Measurements from ENCODE around the gene ELOVL7. TPM values are rescaled to one million over a fixed set of nuclear protein-coding genes. Genes with fewer than 3 reads are reported as not detected.
"Not testable (repeated sequence)": the region's sequence is repeated elsewhere in the genome, so short reads cannot be mapped to it uniquely, and the experiment has no call there.

Gene ELOVL7
- total and polyA plus RNA-seq, 9 donors: 0.13 to 5.9 (median 0.60) TPM

- intact Hi-C loops (cut with DNase I): no loop called here
- no peaks in the 10 kb centered on the region for H3K9me3 ChIP-seq
- H3K4me1 ChIP-seq (ENCODE audit: insufficient read depth): no peaks in the 10 kb centered on the region
- WGBS, 3 donors: 76 to 82% (median 78%) methylated on average over 1 of the region's 1 CpG
- H3K4me3 ChIP-seq: no peak overlapping the region
- H3K27ac ChIP-seq: no peak overlapping the region
- DNase-seq: no peak
- TF ChIP-seq POLR2A (IDR thresholded peaks at IDR 0.05): no peak
- H3K36me3 ChIP-seq: no peaks in the 10 kb centered on the region
- no peaks in the 10 kb centered on the region for H3K27me3 ChIP-seq
Observed at GRCh38 chr5:60727033-60727679, 116.9 kb downstream of the ELOVL7 start.

DNA sequence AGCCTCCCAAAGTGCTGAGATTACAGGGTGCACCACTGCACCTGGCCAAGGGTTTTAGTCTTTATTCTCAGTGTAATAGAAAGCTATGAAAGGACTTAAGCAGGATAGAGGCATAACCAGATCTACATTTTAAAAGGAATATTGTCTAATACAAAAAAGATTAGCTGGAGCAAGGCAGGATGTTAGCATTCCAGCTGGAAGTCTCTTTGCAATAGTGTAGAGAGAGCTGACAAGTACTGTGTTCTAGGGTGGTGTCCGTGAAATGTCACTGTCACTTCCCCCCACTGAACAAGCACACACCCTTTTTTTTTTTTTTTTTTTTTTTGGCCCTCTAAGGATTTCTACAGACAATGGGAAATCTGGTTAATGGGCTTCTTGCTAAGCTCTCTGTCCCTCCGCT is 119.9 kb downstream of the ELOVL7 start:
- no peaks in the 10 kb centered on the region for H3K27me3 ChIP-seq
- no peaks in the 10 kb centered on the region for H3K9me3 ChIP-seq
- no peak overlapping the region for H3K4me3 ChIP-seq
- TF ChIP-seq EP300 (IDR thresholded peaks at IDR 0.05) (no peak), POLR2A (IDR thresholded peaks at IDR 0.05) (no peak)
- TF ChIP-seq, protein P1, sequence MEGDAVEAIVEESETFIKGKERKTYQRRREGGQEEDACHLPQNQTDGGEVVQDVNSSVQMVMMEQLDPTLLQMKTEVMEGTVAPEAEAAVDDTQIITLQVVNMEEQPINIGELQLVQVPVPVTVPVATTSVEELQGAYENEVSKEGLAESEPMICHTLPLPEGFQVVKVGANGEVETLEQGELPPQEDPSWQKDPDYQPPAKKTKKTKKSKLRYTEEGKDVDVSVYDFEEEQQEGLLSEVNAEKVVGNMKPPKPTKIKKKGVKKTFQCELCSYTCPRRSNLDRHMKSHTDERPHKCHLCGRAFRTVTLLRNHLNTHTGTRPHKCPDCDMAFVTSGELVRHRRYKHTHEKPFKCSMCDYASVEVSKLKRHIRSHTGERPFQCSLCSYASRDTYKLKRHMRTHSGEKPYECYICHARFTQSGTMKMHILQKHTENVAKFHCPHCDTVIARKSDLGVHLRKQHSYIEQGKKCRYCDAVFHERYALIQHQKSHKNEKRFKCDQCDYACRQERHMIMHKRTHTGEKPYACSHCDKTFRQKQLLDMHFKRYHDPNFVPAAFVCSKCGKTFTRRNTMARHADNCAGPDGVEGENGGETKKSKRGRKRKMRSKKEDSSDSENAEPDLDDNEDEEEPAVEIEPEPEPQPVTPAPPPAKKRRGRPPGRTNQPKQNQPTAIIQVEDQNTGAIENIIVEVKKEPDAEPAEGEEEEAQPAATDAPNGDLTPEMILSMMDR (IDR thresholded peaks at IDR 0.05): no peak
- no peak for DNase-seq
- intact Hi-C loops (cut with DNase I): no loop called here
- no peaks in the 10 kb centered on the region for H3K4me1 ChIP-seq (ENCODE audit: insufficient read depth)
- 68 to 81% (median 75%) methylated on average over 2 of the region's 2 CpGs for WGBS, 3 donors
- no peak overlapping the region for H3K27ac ChIP-seq
- no peaks in the 10 kb centered on the region for H3K36me3 ChIP-seq

DNA sequence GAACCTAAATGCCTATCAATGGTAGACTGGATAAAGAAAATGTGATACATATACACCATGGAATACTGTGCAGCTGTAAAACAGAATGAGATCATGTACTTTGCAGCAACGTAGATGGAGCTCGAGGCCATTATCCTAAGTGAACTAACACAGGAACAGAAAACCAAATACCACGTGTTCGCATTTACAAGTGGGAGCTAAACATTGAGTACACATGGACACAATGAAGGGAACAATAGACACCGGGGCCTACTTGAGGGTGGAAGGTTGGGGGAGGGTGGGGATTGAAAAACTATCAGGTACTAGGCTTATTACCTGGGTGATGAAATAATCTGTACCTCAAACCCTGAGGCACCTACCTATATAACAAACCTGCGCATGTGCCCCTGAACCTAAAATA is 121.7 kb downstream of the ELOVL7 start:
- DNase-seq: no peak
- intact Hi-C loops (cut with DNase I): no loop called here
- TF ChIP-seq, protein P1 (IDR thresholded peaks at IDR 0.05): no peak
- TF ChIP-seq EP300 (IDR thresholded peaks at IDR 0.05): no peak
- no peak for TF ChIP-seq POLR2A (IDR thresholded peaks at IDR 0.05)
- H3K27ac ChIP-seq: no peak overlapping the region
- no peaks in the 10 kb centered on the region for H3K4me1 ChIP-seq (ENCODE audit: insufficient read depth)
- WGBS, 3 donors: 73 to 75% (median 74%) methylated on average over 6 of the region's 6 CpGs
- no peaks in the 10 kb centered on the region for H3K27me3 ChIP-seq
- no peaks in the 10 kb centered on the region for H3K9me3 ChIP-seq
- no peak overlapping the region for H3K4me3 ChIP-seq
- H3K36me3 ChIP-seq: no peaks in the 10 kb centered on the region

- H3K27me3 ChIP-seq: no peaks in the 10 kb centered on the region
- intact Hi-C loops (cut with DNase I): no loop called here
- TF ChIP-seq, protein P1 (IDR thresholded peaks at IDR 0.05): no peak
- TF ChIP-seq POLR2A (IDR thresholded peaks at IDR 0.05): no peak
- no peak for TF ChIP-seq EP300 (IDR thresholded peaks at IDR 0.05)
Observed at GRCh38 chr5:60719329-60719728, 124.7 kb downstream of the ELOVL7 start.

GRCh38 chr5:60718166-60718892 is 125.7 kb downstream of the ELOVL7 start:
- no peaks in the 10 kb centered on the region for H3K9me3 ChIP-seq
- H3K4me1 ChIP-seq (ENCODE audit: insufficient read depth): no peaks in the 10 kb centered on the region
- H3K27me3 ChIP-seq: no peaks in the 10 kb centered on the region
- TF ChIP-seq POLR2A (IDR thresholded peaks at IDR 0.05): no peak
- TF ChIP-seq, protein P1 (IDR thresholded peaks at IDR 0.05): no peak
- no peak for TF ChIP-seq EP300 (IDR thresholded peaks at IDR 0.05)
- H3K36me3 ChIP-seq: no peaks in the 10 kb centered on the region
- H3K4me3 ChIP-seq: no peak overlapping the region
- intact Hi-C loops (cut with DNase I): no loop called here
- H3K27ac ChIP-seq: no peak overlapping the region
- DNase-seq: no peak
- 73 to 90% (median 82%) methylated on average over 3 of the region's 3 CpGs for WGBS, 3 donors

More at GRCh38 chr5:60719329-60719728, 124.7 kb downstream of the ELOVL7 start:
- Histone ChIP-seq H3K9me3 (no peaks in the 10 kb centered on the region), H3K27ac (no peak overlapping the region), H3K4me3 (no peak overlapping the region), H3K4me1 (ENCODE audit: insufficient read depth) (no peaks in the 10 kb centered on the region), H3K36me3 (no peaks in the 10 kb centered on the region)
- DNase-seq: no peak

DNA sequence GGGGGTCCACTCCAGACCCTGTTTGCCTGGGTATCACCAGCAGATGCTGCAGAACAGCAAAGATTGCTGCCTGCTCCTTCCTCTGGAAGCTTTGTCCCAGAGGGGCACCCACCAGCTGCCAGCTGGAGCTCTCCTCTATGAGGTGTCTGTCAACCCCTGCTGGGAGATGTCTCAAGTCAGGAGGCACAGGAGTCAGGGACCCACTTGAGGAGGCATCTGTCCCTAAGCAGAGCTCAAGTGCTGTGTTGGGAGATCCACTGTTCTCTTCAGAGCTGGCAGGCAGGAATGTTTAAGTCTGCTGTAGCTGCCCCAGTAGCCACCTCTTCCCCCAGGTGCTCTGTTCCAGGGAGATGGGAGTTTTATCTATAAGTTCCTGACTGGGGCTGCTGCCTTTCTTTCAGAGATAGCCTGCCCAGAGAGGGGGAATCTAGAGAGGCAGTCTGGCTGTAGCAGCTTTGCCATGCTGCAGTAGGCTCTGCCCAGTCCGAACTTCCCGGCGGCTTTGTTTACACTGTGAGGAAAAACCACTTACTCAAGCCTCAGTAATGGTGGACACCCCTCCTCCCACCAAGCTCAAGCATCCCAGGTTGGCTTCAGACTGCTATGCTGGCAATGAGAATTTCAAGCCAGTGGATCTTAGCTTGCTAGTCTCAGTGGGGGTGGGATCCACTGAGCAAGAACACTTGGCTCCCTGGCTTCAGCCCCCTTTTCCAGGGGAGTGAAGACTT is 128.7 kb downstream of the ELOVL7 start:
- H3K4me3 ChIP-seq; H3K27me3 ChIP-seq; H3K36me3 ChIP-seq; DNase-seq; H3K9me3 ChIP-seq; H3K4me1 ChIP-seq (ENCODE audit: insufficient read depth); H3K27ac ChIP-seq; intact Hi-C loops (cut with DNase I): not testable (repeated sequence)
- WGBS, 3 donors: 90 to 100% (median 92%) methylated on average over 3 of the region's 3 CpGs

Measured in ovary (tissue), 9 donors.